Lower leg skin (tissue), 3 donors: ENCODE data around the gene B3GALT5.

Source experiments
- POLR2A ChIP-seq, 2 donors: fragments of 450-650 bp; IDR thresholded peaks; one replicate each; pipeline ENCODE4 v1.6.1; 2016 to 2017; ENCODE audit warnings: antibody characterized with exemption in 2 of 2, mild to moderate bottlenecking in 1 of 2, moderate library complexity in 1 of 2
- TF ChIP-seq, protein P1 (sequence below), 3 donors: fragments of 450-650 bp; IDR thresholded peaks; one replicate each; pipeline ENCODE4 v1.5.1; 2016; ENCODE audit warnings: antibody characterized with exemption in 3 of 3, mild to moderate bottlenecking in 3 of 3, moderate library complexity in 2 of 3

- no peak for TF ChIP-seq POLR2A (IDR thresholded peaks at IDR 0.05)
- TF ChIP-seq, protein P1, sequence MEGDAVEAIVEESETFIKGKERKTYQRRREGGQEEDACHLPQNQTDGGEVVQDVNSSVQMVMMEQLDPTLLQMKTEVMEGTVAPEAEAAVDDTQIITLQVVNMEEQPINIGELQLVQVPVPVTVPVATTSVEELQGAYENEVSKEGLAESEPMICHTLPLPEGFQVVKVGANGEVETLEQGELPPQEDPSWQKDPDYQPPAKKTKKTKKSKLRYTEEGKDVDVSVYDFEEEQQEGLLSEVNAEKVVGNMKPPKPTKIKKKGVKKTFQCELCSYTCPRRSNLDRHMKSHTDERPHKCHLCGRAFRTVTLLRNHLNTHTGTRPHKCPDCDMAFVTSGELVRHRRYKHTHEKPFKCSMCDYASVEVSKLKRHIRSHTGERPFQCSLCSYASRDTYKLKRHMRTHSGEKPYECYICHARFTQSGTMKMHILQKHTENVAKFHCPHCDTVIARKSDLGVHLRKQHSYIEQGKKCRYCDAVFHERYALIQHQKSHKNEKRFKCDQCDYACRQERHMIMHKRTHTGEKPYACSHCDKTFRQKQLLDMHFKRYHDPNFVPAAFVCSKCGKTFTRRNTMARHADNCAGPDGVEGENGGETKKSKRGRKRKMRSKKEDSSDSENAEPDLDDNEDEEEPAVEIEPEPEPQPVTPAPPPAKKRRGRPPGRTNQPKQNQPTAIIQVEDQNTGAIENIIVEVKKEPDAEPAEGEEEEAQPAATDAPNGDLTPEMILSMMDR (IDR thresholded peaks at IDR 0.05) = no peak
These were observed 36.8 kb downstream of the B3GALT5 start for GRCh38 chr21:39649526-39649925.
